Body of pancreas (tissue), 4 donors: Measurements from ENCODE around the gene LRRC51. TPM values are rescaled to one million over a fixed set of nuclear protein-coding genes. Genes with fewer than 3 reads are reported as not detected.

Source experiments
- ATAC-seq: fragments of 150-250 bp; one replicate; pipeline ENCODE4 v1.9.1; 2016
- DNase-seq, 4 donors: peaks; one replicate each; pipeline ENCODE4 v3.0.0-alpha.2; 2019
- H3K27ac ChIP-seq, 4 donors: fragments of 200-600 bp; sonication (generic); 1 replicate in 3 of 4; 2 replicates in 1 of 4; pipeline versions ENCODE4 v1.5.1 to v1.6.1; 2016 to 2019; ENCODE audit warnings: mild to moderate bottlenecking in 1 of 4, mixed read lengths in 1 of 4, moderate library complexity in 1 of 4
- H3K27me3 ChIP-seq, 2 donors: fragments of 200-600 bp; sonication (generic); one replicate each; pipeline ENCODE4 v1.6.0; 2016; ENCODE audit warnings: mild to moderate bottlenecking in 1 of 2
- H3K36me3 ChIP-seq, 2 donors: fragments of 200-600 bp; sonication (generic); replicated peaks in 1 of 2; 2 replicates each; pipeline ENCODE4 v1.5.1; 2016; ENCODE audit warnings: low read depth in 2 of 2; ENCODE audit not compliant: insufficient read depth in 1 of 2
- H3K4me1 ChIP-seq: fragments of 200-600 bp; sonication (generic); one replicate; pipeline ENCODE4 v1.6.0; 2016
- H3K4me3 ChIP-seq, 2 donors: fragments of 200-600 bp; sonication (generic); 1 replicate in 1 of 2; 2 replicates in 1 of 2; pipeline ENCODE4 v1.5.1; 2016 to 2019
- H3K9me3 ChIP-seq, 3 donors: fragments of 200-600 bp; sonication (generic); 1 replicate in 2 of 3; 2 replicates in 1 of 3; pipeline ENCODE4 v1.5.1; 2016
- CTCF ChIP-seq, 7 experiments: fragments of 450-650 bp in 4 of 7; fragments of 200-600 bp in 3 of 7; sonication (generic) in 3 of 7; IDR thresholded peaks; one replicate each; pipeline ENCODE4 v1.5.1; 2016 to 2019; ENCODE audit warnings: antibody characterized with exemption in 7 of 7
- POLR2A ChIP-seq, 3 donors: fragments of 450-650 bp; IDR thresholded peaks; one replicate each; pipeline ENCODE4 v1.6.1; 2016; ENCODE audit warnings: antibody characterized with exemption in 3 of 3, mild to moderate bottlenecking in 2 of 3
- WGBS, 2 donors: methylation state at CpG; one replicate each; pipeline ENCODE4 v1.1.5; 2017; 5-methylcytosine and 5-hydroxymethylcytosine counted together
- intact Hi-C: fragments of 100-400 bp; cut with DNase I; formaldehyde crosslinking; loops from one replicate; pipeline ENCODE4 v1.15.1; 2023
- total RNA-seq, 2 donors: library from RNA; depleted of rRNA; stranded (reverse); fragments of >200 nt; gene quantifications; one replicate each; pipeline ENCODE4 v1.1.0, GENCODE V29; 2016

LRRC51 gene
- total RNA-seq, 2 donors from 2014 or later: 2.3 to 9.9 TPM

DNA sequence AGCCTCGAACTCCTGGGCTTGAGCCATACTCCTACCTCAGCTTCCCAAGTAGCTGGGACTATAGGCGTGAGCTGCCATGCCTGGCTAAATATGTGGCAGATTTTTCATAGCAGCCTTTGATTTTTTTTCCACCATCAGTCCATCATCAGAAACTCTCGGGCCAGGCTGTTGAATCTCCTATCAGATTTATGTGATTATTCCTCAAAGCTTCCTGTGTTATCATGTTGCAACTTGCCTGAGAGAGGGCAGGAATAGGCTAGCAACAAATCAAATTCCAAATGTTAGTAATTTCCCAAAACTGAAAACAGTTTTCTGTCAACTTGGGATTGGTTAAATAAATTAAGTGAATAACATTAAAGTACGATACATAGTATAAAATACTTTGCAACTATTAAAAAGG lies 3.4 kb downstream of the LRRC51 start:
- 81 to 93% methylated on average over 4 of the region's 4 CpGs for WGBS, 2 donors
- H3K27ac ChIP-seq: no peak overlapping the region
- DNase-seq (no peak), ATAC-seq (no peak)
- TF ChIP-seq POLR2A (IDR thresholded peaks at IDR 0.05) (no peak), CTCF (IDR thresholded peaks at IDR 0.05) (no peak)
- no peaks in the 10 kb centered on the region for H3K36me3 ChIP-seq
- H3K27me3 ChIP-seq: no peaks in the 10 kb centered on the region
- no peaks in the 10 kb centered on the region for H3K9me3 ChIP-seq
- intact Hi-C loops: no loop called here
- peaks cover 14% of the 10 kb centered on the region for H3K4me1 ChIP-seq
- no peak overlapping the region for H3K4me3 ChIP-seq

GRCh38 chr11:72084965-72085364 lies 4.3 kb downstream of the LRRC51 start:
- Histone ChIP-seq H3K4me1 (peaks cover 13% of the 10 kb centered on the region), H3K27me3 (no peaks in the 10 kb centered on the region), H3K36me3 (no peaks in the 10 kb centered on the region), H3K9me3 (no peaks in the 10 kb centered on the region), H3K4me3 (no peak overlapping the region), H3K27ac (no peak overlapping the region)
- 73 to 74% methylated on average over 1 of the region's 1 CpG for WGBS, 2 donors
- ATAC-seq (no peak), DNase-seq (no peak)
- TF ChIP-seq POLR2A (IDR thresholded peaks at IDR 0.05): no peak
- no peak for TF ChIP-seq CTCF (IDR thresholded peaks at IDR 0.05)
- intact Hi-C loops: no loop called here

GRCh38 chr11:72085621-72086351 lies 5.1 kb downstream of the LRRC51 start:
- no peak for ATAC-seq
- intact Hi-C loops: no loop called here

GRCh38 chr11:72088076-72088808 lies 7.6 kb downstream of the LRRC51 start:
- Histone ChIP-seq H3K27ac (no peak overlapping the region), H3K9me3 (no peaks in the 10 kb centered on the region), H3K36me3 (no peaks in the 10 kb centered on the region), H3K4me3 (no peak overlapping the region), H3K27me3 (no peaks in the 10 kb centered on the region), H3K4me1 (peaks cover 15% of the 10 kb centered on the region)
- TF ChIP-seq CTCF (IDR thresholded peaks at IDR 0.05): no peak
- intact Hi-C loops: no loop called here
- ATAC-seq (no peak), DNase-seq (no peak)
- WGBS, 2 donors: 73 to 84% methylated on average over 4 of the region's 4 CpGs

More at GRCh38 chr11:72085621-72086351, 5.1 kb downstream of the LRRC51 start:
- TF ChIP-seq POLR2A (IDR thresholded peaks at IDR 0.05) (no peak), CTCF (IDR thresholded peaks at IDR 0.05) (no peak)
- DNase-seq: no peak
- Histone ChIP-seq H3K9me3 (no peaks in the 10 kb centered on the region), H3K27ac (no peak overlapping the region), H3K4me3 (no peak overlapping the region), H3K36me3 (no peaks in the 10 kb centered on the region), H3K27me3 (no peaks in the 10 kb centered on the region), H3K4me1 (peaks cover 13% of the 10 kb centered on the region)
- WGBS, 2 donors: 92 to 94% methylated on average over 3 of the region's 3 CpGs
